HL-60 (cell line): ENCODE data around the gene PCCB.

Experiments
- GABPA ChIP-seq: IDR thresholded peaks from 2 replicates; pipeline ENCODE4 v1.6.1; 2012; ENCODE audit warnings: low read depth
- TF ChIP-seq, protein P1 (sequence below): IDR thresholded peaks from one replicate; pipeline ENCODE4 v1.5.1; 2011; ENCODE audit warnings: low read length, control low read depth, inconsistent platforms; ENCODE audit not compliant: insufficient read depth

DNA sequence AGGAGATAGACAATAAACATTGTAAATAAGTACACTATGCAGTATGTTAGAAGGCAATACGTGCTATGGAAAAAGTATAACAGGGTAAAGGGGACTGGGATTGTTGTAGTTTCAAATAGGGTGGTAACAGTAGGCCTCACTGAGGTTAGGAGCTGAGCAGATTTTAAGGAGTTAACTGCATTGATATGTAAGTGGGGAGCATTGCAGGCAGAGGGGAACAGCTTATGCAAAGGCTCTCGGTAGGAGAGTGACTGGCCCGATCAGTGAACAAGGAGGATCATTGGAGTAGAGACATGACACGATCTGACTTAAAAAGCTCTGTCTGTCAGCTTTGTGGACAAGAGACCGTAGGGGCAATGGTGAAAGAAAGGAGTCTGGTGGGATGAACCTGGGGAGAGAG, 46.8 kb downstream of the PCCB start:
- TF ChIP-seq, protein P1, sequence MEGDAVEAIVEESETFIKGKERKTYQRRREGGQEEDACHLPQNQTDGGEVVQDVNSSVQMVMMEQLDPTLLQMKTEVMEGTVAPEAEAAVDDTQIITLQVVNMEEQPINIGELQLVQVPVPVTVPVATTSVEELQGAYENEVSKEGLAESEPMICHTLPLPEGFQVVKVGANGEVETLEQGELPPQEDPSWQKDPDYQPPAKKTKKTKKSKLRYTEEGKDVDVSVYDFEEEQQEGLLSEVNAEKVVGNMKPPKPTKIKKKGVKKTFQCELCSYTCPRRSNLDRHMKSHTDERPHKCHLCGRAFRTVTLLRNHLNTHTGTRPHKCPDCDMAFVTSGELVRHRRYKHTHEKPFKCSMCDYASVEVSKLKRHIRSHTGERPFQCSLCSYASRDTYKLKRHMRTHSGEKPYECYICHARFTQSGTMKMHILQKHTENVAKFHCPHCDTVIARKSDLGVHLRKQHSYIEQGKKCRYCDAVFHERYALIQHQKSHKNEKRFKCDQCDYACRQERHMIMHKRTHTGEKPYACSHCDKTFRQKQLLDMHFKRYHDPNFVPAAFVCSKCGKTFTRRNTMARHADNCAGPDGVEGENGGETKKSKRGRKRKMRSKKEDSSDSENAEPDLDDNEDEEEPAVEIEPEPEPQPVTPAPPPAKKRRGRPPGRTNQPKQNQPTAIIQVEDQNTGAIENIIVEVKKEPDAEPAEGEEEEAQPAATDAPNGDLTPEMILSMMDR = no peak
- no peak for TF ChIP-seq GABPA
